SK-N-SH treated with all-trans-retinoic acid at 6 μM for 48 hours (cell line): Measurements from ENCODE around the gene ZFX.

Experiments used
- ATAC-seq: fragments of 200-7000 bp; cut with Tn5 transposase; 3 replicates; pipeline ENCODE4 v1.9.1; 2020; ENCODE audit warnings: mild to moderate bottlenecking, moderate library complexity
- BACH2 ChIP-seq: fragments of 250-450 bp; sonication (Bioruptor Pico); IDR thresholded peaks from 2 replicates; pipeline ENCODE4 v1.9.0; 2021; ENCODE audit warnings: mild to moderate bottlenecking, borderline replicate concordance
- CSDC2 ChIP-seq: fragments of 250-450 bp; sonication (Bioruptor Pico); IDR thresholded peaks from 2 replicates; pipeline ENCODE4 v1.5.0; 2020; ENCODE audit warnings: mild to moderate bottlenecking, moderate library complexity
- ESRRG ChIP-seq: fragments of 250-450 bp; sonication (Bioruptor Pico); IDR thresholded peaks from 2 replicates; pipeline ENCODE4 v1.6.1; 2021; ENCODE audit warnings: mild to moderate bottlenecking
- GLIS3 ChIP-seq: fragments of 250-450 bp; sonication (Bioruptor Pico); IDR thresholded peaks from 2 replicates; pipeline ENCODE4 v1.5.0; 2020; ENCODE audit warnings: mild to moderate bottlenecking, moderate library complexity
- ISL1 ChIP-seq: fragments of 250-450 bp; sonication (Bioruptor Pico); IDR thresholded peaks from 2 replicates; pipeline ENCODE4 v2.1.2; 2022; ENCODE audit warnings: mild to moderate bottlenecking, moderate library complexity
- OSR1 ChIP-seq: fragments of 250-450 bp; sonication (Bioruptor Pico); IDR thresholded peaks from 2 replicates; pipeline ENCODE4 v1.8.0; 2022; ENCODE audit warnings: moderate library complexity, mild to moderate bottlenecking, inconsistent platforms
- POU6F1 ChIP-seq: fragments of 250-450 bp; sonication (Bioruptor Pico); IDR thresholded peaks from 2 replicates; pipeline ENCODE4 v1.8.0; 2021; ENCODE audit warnings: low read depth, mild to moderate bottlenecking, moderate library complexity, borderline replicate concordance
- PPARA ChIP-seq: fragments of 250-450 bp; sonication (Bioruptor Pico); IDR thresholded peaks from 2 replicates; pipeline ENCODE4 v1.5.0; 2020; ENCODE audit warnings: mild to moderate bottlenecking, borderline replicate concordance
- TCF4 ChIP-seq: fragments of 250-450 bp; sonication (Bioruptor Pico); IDR thresholded peaks from 2 replicates; pipeline ENCODE4 v1.8.0; 2021; ENCODE audit warnings: mild to moderate bottlenecking, moderate library complexity, borderline replicate concordance
- TOX ChIP-seq: fragments of 250-450 bp; sonication (Bioruptor Pico); IDR thresholded peaks from 2 replicates; pipeline ENCODE4 v1.8.0; 2021; ENCODE audit warnings: mild to moderate bottlenecking, moderate library complexity, borderline replicate concordance
- ZC3H10 ChIP-seq: fragments of 250-450 bp; sonication (Bioruptor Pico); IDR thresholded peaks from 2 replicates; pipeline ENCODE4 v1.5.1; 2021; ENCODE audit warnings: mild to moderate bottlenecking, moderate library complexity
- ZFP3 ChIP-seq: fragments of 250-450 bp; sonication (Bioruptor Pico); IDR thresholded peaks from 2 replicates; pipeline ENCODE4 v1.5.0; 2020; ENCODE audit warnings: mild to moderate bottlenecking, moderate library complexity
- ZFP30 ChIP-seq: fragments of 450-650 bp; formaldehyde crosslinking; IDR thresholded peaks from 2 replicates; pipeline ENCODE4 v1.5.0; 2022; ENCODE audit warnings: mild to moderate bottlenecking, moderate library complexity
- ZNF70 ChIP-seq: fragments of 450-650 bp; formaldehyde crosslinking; IDR thresholded peaks from 2 replicates; pipeline ENCODE4 v1.5.0; 2020; ENCODE audit warnings: mild to moderate bottlenecking, moderate library complexity
- ZNF8 ChIP-seq: fragments of 450-650 bp; formaldehyde crosslinking; IDR thresholded peaks from 2 replicates; pipeline ENCODE4 v1.5.0; 2020; ENCODE audit warnings: mild to moderate bottlenecking, moderate library complexity
- TF ChIP-seq, protein P1 (sequence below): fragments of 250-450 bp; sonication (Bioruptor Pico); IDR thresholded peaks from 2 replicates; pipeline ENCODE4 v1.5.1; 2021; ENCODE audit warnings: mild to moderate bottlenecking, moderate library complexity
- TF ChIP-seq, protein P2 (sequence below): fragments of 250-450 bp; sonication (Bioruptor Pico); IDR thresholded peaks from 2 replicates; pipeline ENCODE4 v1.8.0; 2020; ENCODE audit warnings: mild to moderate bottlenecking, moderate library complexity, borderline replicate concordance
- TF ChIP-seq, protein P3 (sequence below): fragments of 250-450 bp; sonication (Bioruptor Pico); IDR thresholded peaks from 2 replicates; pipeline ENCODE4 v1.5.0; 2020; ENCODE audit warnings: mild to moderate bottlenecking, moderate library complexity
- TF ChIP-seq, protein P4 (sequence below): fragments of 250-450 bp; sonication (Bioruptor Pico); IDR thresholded peaks from 2 replicates; pipeline ENCODE4 v1.5.1; 2020; ENCODE audit warnings: low read depth, mild to moderate bottlenecking, moderate library complexity

The ZFX gene

DNA sequence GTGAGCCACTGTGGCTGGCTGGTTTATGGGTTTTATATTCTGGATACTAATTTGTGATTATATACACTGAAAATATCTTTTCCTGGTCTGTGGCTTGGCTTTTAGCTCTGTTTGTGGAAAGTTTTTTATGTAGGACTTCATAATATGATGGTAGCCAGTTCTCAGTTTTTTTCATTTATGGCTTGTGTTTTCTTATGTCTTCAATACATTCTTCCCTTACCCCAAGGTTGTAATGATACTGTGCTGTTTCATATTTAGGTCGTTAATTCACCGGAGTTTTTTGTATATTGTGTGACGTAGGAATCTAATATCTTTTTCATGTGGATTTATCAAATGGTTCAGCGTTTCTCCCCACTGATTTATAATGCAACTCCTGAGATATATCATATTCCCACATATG lies 6.6 kb downstream of the ZFX start:
- TF ChIP-seq GLIS3 (CRISPR knock-in tag) (no peak), CSDC2 (CRISPR knock-in tag) (no peak), ZNF70 (no peak), TCF4 (CRISPR knock-in tag) (no peak), PPARA (CRISPR knock-in tag) (no peak), ZC3H10 (no peak)
- TF ChIP-seq, protein P1, sequence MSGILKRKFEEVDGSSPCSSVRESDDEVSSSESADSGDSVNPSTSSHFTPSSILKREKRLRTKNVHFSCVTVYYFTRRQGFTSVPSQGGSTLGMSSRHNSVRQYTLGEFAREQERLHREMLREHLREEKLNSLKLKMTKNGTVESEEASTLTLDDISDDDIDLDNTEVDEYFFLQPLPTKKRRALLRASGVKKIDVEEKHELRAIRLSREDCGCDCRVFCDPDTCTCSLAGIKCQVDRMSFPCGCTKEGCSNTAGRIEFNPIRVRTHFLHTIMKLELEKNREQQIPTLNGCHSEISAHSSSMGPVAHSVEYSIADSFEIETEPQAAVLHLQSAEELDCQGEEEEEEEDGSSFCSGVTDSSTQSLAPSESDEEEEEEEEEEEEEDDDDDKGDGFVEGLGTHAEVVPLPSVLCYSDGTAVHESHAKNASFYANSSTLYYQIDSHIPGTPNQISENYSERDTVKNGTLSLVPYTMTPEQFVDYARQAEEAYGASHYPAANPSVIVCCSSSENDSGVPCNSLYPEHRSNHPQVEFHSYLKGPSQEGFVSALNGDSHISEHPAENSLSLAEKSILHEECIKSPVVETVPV (CRISPR knock-in tag), result no peak
- no peak for ATAC-seq

DNA sequence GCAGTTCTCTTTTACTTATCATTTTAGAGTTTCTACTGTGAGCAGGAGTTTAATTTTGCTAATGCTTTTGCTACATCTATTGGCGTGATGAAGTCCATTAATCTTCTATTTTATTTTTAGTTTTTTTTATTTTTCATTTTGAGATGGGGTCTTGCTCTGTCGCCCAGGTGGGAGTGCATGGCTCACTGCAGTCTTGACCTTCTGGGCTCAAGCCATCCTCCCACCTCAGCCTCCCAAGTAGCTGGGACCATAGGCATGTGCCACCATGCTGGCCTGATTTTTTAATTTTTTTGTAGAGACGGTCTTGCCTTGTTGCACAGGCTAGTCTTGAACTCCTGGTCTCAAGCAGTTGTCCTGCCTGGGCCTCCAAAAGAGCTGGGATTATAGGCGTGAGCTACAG lies 9.4 kb downstream of the ZFX start:
- ATAC-seq, result no peak
- TF ChIP-seq BACH2 (CRISPR knock-in tag) (no peak), POU6F1 (CRISPR knock-in tag) (no peak), ISL1 (CRISPR knock-in tag) (no peak), TCF4 (CRISPR knock-in tag) (no peak), ESRRG (CRISPR knock-in tag) (no peak), ZFP3 (CRISPR knock-in tag) (no peak), OSR1 (CRISPR knock-in tag) (no peak), ZFP30 (CRISPR knock-in tag) (no peak), ZNF8 (CRISPR knock-in tag) (no peak), PPARA (CRISPR knock-in tag) (no peak), TOX (CRISPR knock-in tag) (no peak)
- TF ChIP-seq, protein P2, sequence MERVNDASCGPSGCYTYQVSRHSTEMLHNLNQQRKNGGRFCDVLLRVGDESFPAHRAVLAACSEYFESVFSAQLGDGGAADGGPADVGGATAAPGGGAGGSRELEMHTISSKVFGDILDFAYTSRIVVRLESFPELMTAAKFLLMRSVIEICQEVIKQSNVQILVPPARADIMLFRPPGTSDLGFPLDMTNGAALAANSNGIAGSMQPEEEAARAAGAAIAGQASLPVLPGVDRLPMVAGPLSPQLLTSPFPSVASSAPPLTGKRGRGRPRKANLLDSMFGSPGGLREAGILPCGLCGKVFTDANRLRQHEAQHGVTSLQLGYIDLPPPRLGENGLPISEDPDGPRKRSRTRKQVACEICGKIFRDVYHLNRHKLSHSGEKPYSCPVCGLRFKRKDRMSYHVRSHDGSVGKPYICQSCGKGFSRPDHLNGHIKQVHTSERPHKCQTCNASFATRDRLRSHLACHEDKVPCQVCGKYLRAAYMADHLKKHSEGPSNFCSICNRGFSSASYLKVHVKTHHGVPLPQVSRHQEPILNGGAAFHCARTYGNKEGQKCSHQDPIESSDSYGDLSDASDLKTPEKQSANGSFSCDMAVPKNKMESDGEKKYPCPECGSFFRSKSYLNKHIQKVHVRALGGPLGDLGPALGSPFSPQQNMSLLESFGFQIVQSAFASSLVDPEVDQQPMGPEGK, result no peak
- TF ChIP-seq, protein P3, sequence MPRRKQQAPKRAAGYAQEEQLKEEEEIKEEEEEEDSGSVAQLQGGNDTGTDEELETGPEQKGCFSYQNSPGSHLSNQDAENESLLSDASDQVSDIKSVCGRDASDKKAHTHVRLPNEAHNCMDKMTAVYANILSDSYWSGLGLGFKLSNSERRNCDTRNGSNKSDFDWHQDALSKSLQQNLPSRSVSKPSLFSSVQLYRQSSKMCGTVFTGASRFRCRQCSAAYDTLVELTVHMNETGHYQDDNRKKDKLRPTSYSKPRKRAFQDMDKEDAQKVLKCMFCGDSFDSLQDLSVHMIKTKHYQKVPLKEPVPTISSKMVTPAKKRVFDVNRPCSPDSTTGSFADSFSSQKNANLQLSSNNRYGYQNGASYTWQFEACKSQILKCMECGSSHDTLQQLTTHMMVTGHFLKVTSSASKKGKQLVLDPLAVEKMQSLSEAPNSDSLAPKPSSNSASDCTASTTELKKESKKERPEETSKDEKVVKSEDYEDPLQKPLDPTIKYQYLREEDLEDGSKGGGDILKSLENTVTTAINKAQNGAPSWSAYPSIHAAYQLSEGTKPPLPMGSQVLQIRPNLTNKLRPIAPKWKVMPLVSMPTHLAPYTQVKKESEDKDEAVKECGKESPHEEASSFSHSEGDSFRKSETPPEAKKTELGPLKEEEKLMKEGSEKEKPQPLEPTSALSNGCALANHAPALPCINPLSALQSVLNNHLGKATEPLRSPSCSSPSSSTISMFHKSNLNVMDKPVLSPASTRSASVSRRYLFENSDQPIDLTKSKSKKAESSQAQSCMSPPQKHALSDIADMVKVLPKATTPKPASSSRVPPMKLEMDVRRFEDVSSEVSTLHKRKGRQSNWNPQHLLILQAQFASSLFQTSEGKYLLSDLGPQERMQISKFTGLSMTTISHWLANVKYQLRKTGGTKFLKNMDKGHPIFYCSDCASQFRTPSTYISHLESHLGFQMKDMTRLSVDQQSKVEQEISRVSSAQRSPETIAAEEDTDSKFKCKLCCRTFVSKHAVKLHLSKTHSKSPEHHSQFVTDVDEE (CRISPR knock-in tag), result no peak
- TF ChIP-seq, protein P4, sequence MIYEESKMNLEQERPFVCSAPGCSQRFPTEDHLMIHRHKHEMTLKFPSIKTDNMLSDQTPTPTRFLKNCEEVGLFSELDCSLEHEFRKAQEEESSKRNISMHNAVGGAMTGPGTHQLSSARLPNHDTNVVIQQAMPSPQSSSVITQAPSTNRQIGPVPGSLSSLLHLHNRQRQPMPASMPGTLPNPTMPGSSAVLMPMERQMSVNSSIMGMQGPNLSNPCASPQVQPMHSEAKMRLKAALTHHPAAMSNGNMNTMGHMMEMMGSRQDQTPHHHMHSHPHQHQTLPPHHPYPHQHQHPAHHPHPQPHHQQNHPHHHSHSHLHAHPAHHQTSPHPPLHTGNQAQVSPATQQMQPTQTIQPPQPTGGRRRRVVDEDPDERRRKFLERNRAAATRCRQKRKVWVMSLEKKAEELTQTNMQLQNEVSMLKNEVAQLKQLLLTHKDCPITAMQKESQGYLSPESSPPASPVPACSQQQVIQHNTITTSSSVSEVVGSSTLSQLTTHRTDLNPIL (CRISPR knock-in tag), result no peak

- no peak for ATAC-seq
- no peak for TF ChIP-seq TOX (CRISPR knock-in tag)
- TF ChIP-seq, protein P2, result no peak
- TF ChIP-seq ZFP3 (CRISPR knock-in tag), result no peak
- TF ChIP-seq ZNF8 (CRISPR knock-in tag), result no peak
- no peak for TF ChIP-seq ISL1 (CRISPR knock-in tag)
Observed at GRCh38 chrX:24166078-24166477, 16.5 kb downstream of the ZFX start.
